C4-2B (cell line): ENCODE data around the gene INO80E.

ENCODE experiments used
- ZFX ChIP-seq: fragments of 450-650 bp; IDR thresholded peaks from 2 replicates; pipeline ENCODE4 v1.6.1; 2017
- TF ChIP-seq, protein P1 (sequence below): fragments of 450-650 bp; conservative IDR thresholded peaks from 2 replicates; pipeline ENCODE4 v1.5.1; 2017; ENCODE audit warnings: mild to moderate bottlenecking

DNA sequence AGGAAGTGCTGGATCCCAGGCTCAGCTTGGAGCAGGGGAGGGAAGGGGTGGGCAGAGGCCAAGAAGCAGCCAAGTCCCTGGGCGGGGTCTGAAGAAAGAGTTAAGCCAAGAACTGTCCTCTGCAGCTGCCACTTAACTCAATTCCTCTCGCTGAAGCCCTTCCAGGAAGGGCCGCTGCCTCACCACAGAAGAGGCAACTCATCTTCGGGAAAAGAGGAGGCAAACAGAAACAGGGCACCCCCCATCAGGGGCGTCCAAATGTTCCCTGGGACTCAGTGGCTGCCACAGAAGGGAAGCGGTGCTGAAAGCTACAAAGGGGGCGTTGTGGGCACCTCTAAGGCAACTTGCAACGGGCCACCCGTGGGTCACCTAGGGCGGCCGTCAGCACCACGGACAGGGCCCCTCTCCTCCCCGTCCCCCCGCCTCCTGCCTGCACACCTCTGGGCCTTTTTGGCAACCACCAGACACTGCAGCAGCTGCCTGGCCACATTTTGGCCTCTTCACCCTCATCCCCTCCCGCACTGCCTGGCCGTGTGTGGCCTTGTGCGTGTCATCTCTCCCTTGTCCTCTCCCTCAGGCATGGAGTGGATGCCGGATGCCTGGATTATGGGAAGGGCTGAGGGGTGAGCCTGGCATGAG lies 32.5 kb downstream of the INO80E start:
- TF ChIP-seq, protein P1, sequence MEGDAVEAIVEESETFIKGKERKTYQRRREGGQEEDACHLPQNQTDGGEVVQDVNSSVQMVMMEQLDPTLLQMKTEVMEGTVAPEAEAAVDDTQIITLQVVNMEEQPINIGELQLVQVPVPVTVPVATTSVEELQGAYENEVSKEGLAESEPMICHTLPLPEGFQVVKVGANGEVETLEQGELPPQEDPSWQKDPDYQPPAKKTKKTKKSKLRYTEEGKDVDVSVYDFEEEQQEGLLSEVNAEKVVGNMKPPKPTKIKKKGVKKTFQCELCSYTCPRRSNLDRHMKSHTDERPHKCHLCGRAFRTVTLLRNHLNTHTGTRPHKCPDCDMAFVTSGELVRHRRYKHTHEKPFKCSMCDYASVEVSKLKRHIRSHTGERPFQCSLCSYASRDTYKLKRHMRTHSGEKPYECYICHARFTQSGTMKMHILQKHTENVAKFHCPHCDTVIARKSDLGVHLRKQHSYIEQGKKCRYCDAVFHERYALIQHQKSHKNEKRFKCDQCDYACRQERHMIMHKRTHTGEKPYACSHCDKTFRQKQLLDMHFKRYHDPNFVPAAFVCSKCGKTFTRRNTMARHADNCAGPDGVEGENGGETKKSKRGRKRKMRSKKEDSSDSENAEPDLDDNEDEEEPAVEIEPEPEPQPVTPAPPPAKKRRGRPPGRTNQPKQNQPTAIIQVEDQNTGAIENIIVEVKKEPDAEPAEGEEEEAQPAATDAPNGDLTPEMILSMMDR, result no peak
- no peak for TF ChIP-seq ZFX
